Esophagus squamous epithelium (tissue), 5 donors: ENCODE results near the gene TSGA10. TPM values are rescaled to one million over a fixed set of nuclear protein-coding genes. Genes with fewer than 3 reads are reported as not detected.

Experiments used
- DNase-seq: peaks from one replicate; lab custom pipeline; 2025; lab: John Stamatoyannopoulos, UW
- H3K27ac ChIP-seq, 4 donors: fragments of 200-600 bp; sonication (generic); one replicate each; pipeline ENCODE4 v1.5.1; 2016 to 2019; ENCODE audit warnings: mild to moderate bottlenecking in 1 of 4
- H3K27me3 ChIP-seq, 4 donors: fragments of 200-600 bp; sonication (generic); 1 replicate in 3 of 4; 2 replicates in 1 of 4; pipeline versions ENCODE4 v1.5.1 to v1.6.0; 2017 to 2021; ENCODE audit warnings: antibody characterized with exemption in 1 of 4
- H3K36me3 ChIP-seq, 3 donors: fragments of 200-600 bp; sonication (generic); one replicate each; pipeline ENCODE4 v1.5.1; 2016 to 2019
- H3K4me1 ChIP-seq, 3 donors: fragments of 200-600 bp; sonication (generic); one replicate each; pipeline ENCODE4 v1.5.1; 2017 to 2019
- H3K4me3 ChIP-seq, 4 donors: fragments of 200-600 bp; sonication (generic); 1 replicate in 3 of 4; 2 replicates in 1 of 4; pipeline ENCODE4 v1.5.1; 2016 to 2019; ENCODE audit warnings: mild to moderate bottlenecking in 2 of 4, moderate library complexity in 1 of 4
- H3K9me3 ChIP-seq, 3 donors: fragments of 200-600 bp; sonication (generic); one replicate each; pipeline ENCODE4 v1.5.1; 2016 to 2019
- CTCF ChIP-seq, 6 experiments: fragments of 450-650 bp in 4 of 6; fragments of 200-600 bp in 2 of 6; sonication (generic) in 2 of 6; IDR thresholded peaks; one replicate each; pipeline ENCODE4 v1.5.1; 2016 to 2019; ENCODE audit warnings: antibody characterized with exemption in 6 of 6, mild to moderate bottlenecking in 4 of 6, moderate library complexity in 4 of 6
- POLR2A ChIP-seq, 4 donors: fragments of 450-650 bp; IDR thresholded peaks; one replicate each; pipeline ENCODE4 v1.6.1; 2017; ENCODE audit warnings: antibody characterized with exemption in 4 of 4, mild to moderate bottlenecking in 4 of 4, moderate library complexity in 3 of 4
- WGBS, 2 donors: methylation state at CpG; one replicate each; pipeline ENCODE4 v1.1.5; 2018; 5-methylcytosine and 5-hydroxymethylcytosine counted together
- intact Hi-C: fragments of 100-400 bp; cut with DNase I; formaldehyde crosslinking; loops from one replicate; pipeline ENCODE4 v1.15.0; 2022
- small RNA-seq, 4 donors: library from RNA; depleted of rRNA; stranded (forward); fragments of <200 nt; gene quantifications; one replicate each; pipeline ENCODE3, GENCODE V24; 2016
- total RNA-seq, 4 donors: library from RNA; depleted of rRNA; stranded (reverse); fragments of >200 nt; gene quantifications; one replicate each; pipeline ENCODE4 v1.1.0, GENCODE V29; 2016
- donor health status: DM: yes; HTN: yes; CAD: no.

The TSGA10 gene
- total RNA-seq, 4 donors from 2014 or later = 2.3 to 12.1 (median 4.8) TPM

DNA sequence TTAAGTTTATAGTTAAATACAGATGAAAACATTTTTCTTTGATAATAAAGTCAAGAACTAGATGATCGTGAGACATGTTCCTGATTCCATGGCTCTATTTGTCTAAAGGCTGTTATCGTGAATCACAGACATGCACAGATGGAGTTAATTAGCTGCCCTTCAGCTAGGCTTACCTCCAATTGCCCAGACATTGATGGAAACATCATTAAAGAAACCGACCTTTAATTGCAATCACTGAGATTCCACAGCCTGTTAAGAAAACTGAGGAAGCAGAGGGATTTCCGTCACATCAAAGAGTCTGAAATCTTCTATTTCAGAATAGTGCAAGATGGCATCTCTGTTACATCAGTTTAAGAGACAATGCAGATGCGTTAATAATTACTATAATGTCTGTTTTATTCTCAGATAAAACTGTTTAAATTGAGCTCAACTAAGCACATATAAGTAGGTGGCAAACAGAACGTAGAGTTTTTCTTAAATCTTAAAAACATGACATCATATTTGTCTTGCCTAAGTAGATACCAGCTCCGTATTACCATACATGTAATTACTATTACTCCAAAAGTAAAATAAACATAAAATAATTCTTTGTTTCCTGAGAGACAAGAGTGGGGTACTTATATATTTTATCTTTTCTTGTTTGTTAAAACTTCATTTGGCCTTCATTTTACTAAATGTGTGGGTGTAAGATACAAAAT, 194.8 kb downstream of the TSGA10 start:
- intact Hi-C loops = no loop called here
- Histone ChIP-seq H3K4me3 (no peak overlapping the region), H3K36me3 (no peaks in the 10 kb centered on the region), H3K9me3 (no peaks in the 10 kb centered on the region), H3K4me1 (no peaks in the 10 kb centered on the region), H3K27ac (no peak overlapping the region), H3K27me3 (no peaks in the 10 kb centered on the region)
- no peak for DNase-seq
- WGBS, 2 donors = 65 to 67% methylated on average over 7 of the region's 7 CpGs
- TF ChIP-seq POLR2A (IDR thresholded peaks at IDR 0.05) (no peak), CTCF (IDR thresholded peaks at IDR 0.05) (no peak)

DNA sequence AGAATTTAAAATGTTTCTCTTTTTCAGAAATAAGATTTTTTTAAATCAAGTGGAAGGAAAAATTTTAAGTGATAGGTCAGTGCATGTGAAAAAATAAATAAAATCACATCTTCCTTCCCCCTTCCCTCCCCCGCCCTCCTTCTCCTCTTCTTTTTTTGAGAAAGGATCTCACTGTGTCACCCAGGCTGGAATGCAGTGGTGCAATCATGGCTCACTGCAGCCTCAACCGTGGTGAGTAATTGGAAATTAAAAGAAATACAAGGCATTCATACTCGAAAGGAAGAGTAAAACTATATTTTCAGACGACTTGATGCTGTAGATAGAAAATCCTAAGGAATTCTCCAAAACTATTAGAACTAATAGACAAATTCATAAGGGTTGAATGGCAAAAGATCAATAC, 201.8 kb downstream of the TSGA10 start:
- Histone ChIP-seq H3K4me1 (no peaks in the 10 kb centered on the region), H3K27me3 (peaks cover 0 to 16% (median 0%) of the 10 kb centered on the region in 4 donors), H3K4me3 (no peak overlapping the region), H3K36me3 (no peaks in the 10 kb centered on the region), H3K27ac (no peak overlapping the region), H3K9me3 (no peaks in the 10 kb centered on the region)
- WGBS, 2 donors = 52 to 59% methylated on average over 4 of the region's 4 CpGs
- DNase-seq = no peak
- TF ChIP-seq POLR2A (IDR thresholded peaks at IDR 0.05) = no peak
- no peak for TF ChIP-seq CTCF (IDR thresholded peaks at IDR 0.05)
- intact Hi-C loops = no loop called here

GRCh38 chr2:98948956-98949739, 205.6 kb downstream of the TSGA10 start:
- no peaks in the 10 kb centered on the region for H3K4me1 ChIP-seq
- no peak overlapping the region for H3K27ac ChIP-seq
- no peak overlapping the region for H3K4me3 ChIP-seq
- TF ChIP-seq POLR2A (IDR thresholded peaks at IDR 0.05) = no peak
- no peak for TF ChIP-seq CTCF (IDR thresholded peaks at IDR 0.05)
- no peaks in the 10 kb centered on the region for H3K9me3 ChIP-seq
- no peaks in the 10 kb centered on the region for H3K36me3 ChIP-seq
- no peak for DNase-seq
- intact Hi-C loops = no loop called here
- 59 to 63% methylated on average over 5 of the region's 5 CpGs for WGBS, 2 donors
- H3K27me3 ChIP-seq = peaks cover 0 to 16% (median 0%) of the 10 kb centered on the region in 4 donors

GRCh38 chr2:98947554-98947953, 207.2 kb downstream of the TSGA10 start:
- WGBS, 2 donors = 65 to 78% methylated on average over 8 of the region's 8 CpGs
- DNase-seq = no peak
- Histone ChIP-seq H3K27ac (no peak overlapping the region), H3K9me3 (no peaks in the 10 kb centered on the region), H3K36me3 (no peaks in the 10 kb centered on the region), H3K27me3 (peaks cover 0 to 16% (median 0%) of the 10 kb centered on the region in 4 donors), H3K4me3 (no peak overlapping the region), H3K4me1 (no peaks in the 10 kb centered on the region)
- TF ChIP-seq CTCF (IDR thresholded peaks at IDR 0.05) (no peak), POLR2A (IDR thresholded peaks at IDR 0.05) (no peak)
- intact Hi-C loops = no loop called here

Small RNA genes lying within 50 kb of the gene (small RNA-seq; reads per million reads assigned to genes)
- 0 reads per million in 4 donors for gene AC092587.1

Other genes starting within 250 kb of the TSGA10 start
- 10 to 100 TPM in 2 of 4 donors, 1 to 10 TPM in 2; 6.5 to 33.6 (median 9.7) TPM for gene CRACDL, start 218.7 kb downstream of the TSGA10 start, total RNA-seq
- 1 to 10 TPM in 1 of 4 donors, under 1 TPM in 3; 0.49 to 1.2 (median 0.86) TPM for gene C2orf15, start 13.2 kb downstream of the TSGA10 start, total RNA-seq
- 1 to 10 TPM; 2.5 to 6.9 (median 4.4) TPM for gene LIPT1, start within 50 bp of the TSGA10 start, total RNA-seq
- gene MITD1, start 26.1 kb upstream of the TSGA10 start, total RNA-seq = 10 to 100 TPM; 10.8 to 32.3 (median 28.7) TPM
- gene MRPL30, start 26.2 kb upstream of the TSGA10 start, total RNA-seq = 10 to 100 TPM; 18.3 to 35.9 (median 32.8) TPM
- gene LYG2, start 100.7 kb upstream of the TSGA10 start, total RNA-seq = not detected
- gene LYG1, start 146.3 kb upstream of the TSGA10 start, total RNA-seq = under 1 TPM in 1 of 4 donors, not detected in 3; 0.95 TPM
- gene TXNDC9, start 181.4 kb upstream of the TSGA10 start, total RNA-seq = 10 to 100 TPM; 32.8 to 56.2 (median 47.5) TPM
- 10 to 100 TPM; 19.4 to 40.7 (median 30.0) TPM for gene EIF5B, start 182.4 kb upstream of the TSGA10 start, total RNA-seq